ENCODE results near the gene ZNF335. TPM values are rescaled to one million over a fixed set of nuclear protein-coding genes. Genes with fewer than 3 reads are reported as not detected.
"Not testable (repeated sequence)": the region's sequence is repeated elsewhere in the genome, so short reads cannot be mapped to it uniquely, and the experiment has no call there.

ZNF335 gene
- polyA plus RNA-seq, 1 experiment = 9.9 TPM

GRCh38 chr20:45907219-45907948 lies 64.6 kb downstream of the ZNF335 start:
- no peak for DNase-seq (ENCODE audit: low read depth)
- ChIA-PET POLR2A (no interaction called here), CTCF (interaction anchor here (1.6 kb wide), 1 partner anchor 8 kb away, joined by 3 read pairs; no protein-coding TSS in a partner anchor)
- Histone ChIP-seq H3K4me3 (ENCODE audit: low read depth, low read length) (no peak overlapping the region), H3K27me3 (ENCODE audit: control insufficient read depth, insufficient read depth, low read length) (no peaks in the 10 kb centered on the region), H3K36me3 (ENCODE audit: control insufficient read depth, insufficient read depth, low read length) (no peaks in the 10 kb centered on the region)
- TF ChIP-seq CTCF (IDR thresholded peaks at IDR 0.05; ENCODE audit: insufficient read depth, low read depth, low read length) = no peak

DNA sequence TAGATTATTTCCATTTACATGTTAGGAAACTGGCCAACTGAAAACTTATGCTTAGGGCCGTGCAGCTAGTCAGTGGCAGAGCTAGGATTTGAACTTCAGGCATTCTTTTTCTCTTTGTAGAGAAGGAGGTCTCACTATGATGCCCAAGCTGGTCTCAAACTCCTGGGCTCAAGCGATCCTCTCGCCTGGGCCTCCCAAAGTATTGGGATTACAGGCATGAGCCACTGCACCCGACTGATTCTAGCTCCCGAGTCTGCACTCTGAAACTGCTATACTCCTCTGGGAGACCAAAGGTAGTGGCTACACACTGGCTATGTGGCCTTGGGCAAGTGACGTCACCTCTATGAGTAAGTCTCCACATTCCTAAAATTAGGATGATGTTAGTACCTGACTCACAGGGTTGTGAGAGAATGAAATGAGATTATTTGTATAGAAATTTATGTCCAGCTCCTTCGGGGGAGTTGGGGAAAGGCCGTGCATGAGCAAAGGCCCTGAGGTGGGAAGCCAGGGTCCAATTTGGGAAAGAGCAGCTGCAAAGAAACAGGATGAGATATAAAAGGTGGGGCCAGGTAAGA lies 66.4 kb downstream of the ZNF335 start:
- Histone ChIP-seq H3K36me3 (ENCODE audit: control insufficient read depth, insufficient read depth, low read length) (no peaks in the 10 kb centered on the region), H3K4me3 (ENCODE audit: low read depth, low read length) (no peak overlapping the region), H3K27me3 (ENCODE audit: control insufficient read depth, insufficient read depth, low read length) (no peaks in the 10 kb centered on the region)
- TF ChIP-seq CTCF (IDR thresholded peaks at IDR 0.05; ENCODE audit: insufficient read depth, low read depth, low read length) = no peak
- CTCF ChIA-PET = interaction anchor here (0.8 to 1.6 kb wide), 4 partner anchors 9 to 63 kb away, joined by 3 to 6 read pairs (median 4); partner anchors contain the start of genes CTSA and NEURL2
- DNase-seq (ENCODE audit: low read depth) = no peak
- POLR2A ChIA-PET = interaction anchor here (0.6 kb wide), 1 partner anchor 15 kb away, joined by 3 read pairs; no protein-coding TSS in a partner anchor

DNA sequence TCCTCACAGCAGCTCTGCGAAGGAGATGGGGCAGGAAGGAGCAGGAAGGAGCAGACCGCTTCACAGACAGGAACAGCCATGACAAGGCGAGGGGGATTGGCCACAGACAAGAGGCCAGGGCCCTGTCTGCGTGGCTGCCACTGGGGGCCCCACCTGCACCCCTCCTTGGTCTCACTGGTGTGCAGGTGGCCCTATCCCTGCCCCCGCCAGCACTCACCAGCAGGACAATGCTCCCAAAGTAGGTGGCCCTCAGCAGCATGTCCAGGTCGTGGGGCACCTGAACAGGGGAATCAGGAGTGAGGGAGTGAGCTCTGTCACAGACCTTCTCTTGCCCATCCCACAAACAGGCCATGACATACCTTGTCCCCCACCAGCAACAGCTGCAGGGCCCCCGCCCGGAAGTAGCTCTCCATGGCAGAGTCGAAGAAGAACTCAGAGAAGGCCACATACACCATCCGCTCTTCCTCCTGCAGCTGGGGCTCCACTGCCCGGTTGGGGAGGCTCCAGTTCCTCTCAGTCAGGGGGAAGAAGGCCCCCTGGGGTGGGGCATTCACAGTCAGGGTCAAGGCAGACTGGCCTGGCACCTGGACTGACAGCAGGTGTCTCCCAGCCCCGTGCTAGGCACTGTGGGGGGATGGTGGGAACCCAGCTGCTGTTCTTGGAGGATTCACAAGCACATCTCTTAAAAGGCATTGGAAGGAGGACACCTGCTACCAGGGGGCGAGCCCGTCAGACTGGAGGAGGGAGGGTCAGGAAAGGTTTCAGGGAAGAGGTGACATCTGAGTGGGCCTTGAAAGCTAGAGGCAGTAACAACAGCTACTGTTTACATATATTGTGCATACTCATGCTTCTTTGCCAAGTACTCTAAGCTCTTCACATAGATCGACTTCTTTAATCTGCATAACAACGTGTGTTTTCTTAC lies 67.2 kb downstream of the ZNF335 start:
- no peak for DNase-seq (ENCODE audit: low read depth)
- ChIA-PET CTCF (interaction anchor here (1.3 to 1.6 kb wide), 3 partner anchors 8 to 15 kb away, joined by 3 to 6 read pairs (median 6); partner anchors contain the start of genes CTSA and NEURL2), POLR2A (interaction anchor here (0.6 kb wide), 1 partner anchor 15 kb away, joined by 3 read pairs; no protein-coding TSS in a partner anchor)
- Histone ChIP-seq H3K36me3 (ENCODE audit: control insufficient read depth, insufficient read depth, low read length) (no peaks in the 10 kb centered on the region), H3K27me3 (ENCODE audit: control insufficient read depth, insufficient read depth, low read length) (no peaks in the 10 kb centered on the region), H3K4me3 (ENCODE audit: low read depth, low read length) (no peak overlapping the region)
- TF ChIP-seq CTCF (IDR thresholded peaks at IDR 0.05; ENCODE audit: insufficient read depth, low read depth, low read length) = no peak

DNA sequence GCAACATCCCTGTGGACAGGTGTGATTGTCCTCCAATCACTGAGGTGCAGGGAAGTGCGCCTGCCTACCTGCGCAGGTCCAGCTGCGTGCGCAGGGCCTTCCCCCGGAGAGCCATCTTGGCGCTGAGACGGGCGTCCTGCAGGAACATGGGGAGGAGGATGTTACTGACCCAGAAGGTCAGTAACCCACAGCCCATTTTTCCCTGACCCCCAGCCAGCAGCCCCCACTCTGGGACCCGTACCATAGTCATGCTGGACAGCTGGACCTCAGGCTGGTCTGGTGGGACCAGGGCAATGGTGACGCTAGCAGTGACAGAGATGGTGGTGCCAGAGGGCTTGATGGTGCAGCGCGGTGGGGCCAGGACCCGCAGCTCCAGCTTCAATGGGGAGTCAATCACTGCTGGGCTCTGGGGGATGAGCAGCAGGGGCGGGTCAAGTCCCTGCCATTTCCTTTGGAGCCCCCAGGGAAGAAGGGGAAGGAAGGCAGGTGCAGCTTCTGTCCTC lies 69.8 kb downstream of the ZNF335 start:
- no peak for TF ChIP-seq CTCF (IDR thresholded peaks at IDR 0.05; ENCODE audit: insufficient read depth, low read depth, low read length)
- Histone ChIP-seq H3K4me3 (ENCODE audit: low read depth, low read length) (no peak overlapping the region), H3K27me3 (ENCODE audit: control insufficient read depth, insufficient read depth, low read length) (no peaks in the 10 kb centered on the region), H3K36me3 (ENCODE audit: control insufficient read depth, insufficient read depth, low read length) (peaks cover 8% of the 10 kb centered on the region)
- POLR2A ChIA-PET = no interaction called here
- no peak for DNase-seq (ENCODE audit: low read depth)
- CTCF ChIA-PET = interaction anchor here (0.9 to 1.0 kb wide), 2 partner anchors 10 to 17 kb away, joined by 3 to 4 read pairs; no protein-coding TSS in a partner anchor

- POLR2A ChIA-PET; DNase-seq (ENCODE audit: low read depth); H3K4me3 ChIP-seq (ENCODE audit: low read depth, low read length); H3K27me3 ChIP-seq (ENCODE audit: control insufficient read depth, insufficient read depth, low read length): not testable (repeated sequence)
- CTCF ChIA-PET = interaction anchor here (0.9 kb wide), 1 partner anchor 16 kb away, joined by 3 read pairs; no protein-coding TSS in a partner anchor
- peaks cover 16% of the 10 kb centered on the region for H3K36me3 ChIP-seq (ENCODE audit: control insufficient read depth, insufficient read depth, low read length)
Observed at GRCh38 chr20:45901332-45901731, 70.7 kb downstream of the ZNF335 start.
